CD1c-positive myeloid dendritic cell (primary cell): ENCODE measurements around the gene ZFYVE28.

Experiments used
- DNase-seq: peaks from one replicate; pipeline ENCODE4 v3.0.0-alpha.2; 2016; ENCODE audit errors: extremely low spot score

The ZFYVE28 gene

GRCh38 chr4:2260344-2261109 is 157.9 kb downstream of the ZFYVE28 start:
- DNase-seq = no peak

DNA sequence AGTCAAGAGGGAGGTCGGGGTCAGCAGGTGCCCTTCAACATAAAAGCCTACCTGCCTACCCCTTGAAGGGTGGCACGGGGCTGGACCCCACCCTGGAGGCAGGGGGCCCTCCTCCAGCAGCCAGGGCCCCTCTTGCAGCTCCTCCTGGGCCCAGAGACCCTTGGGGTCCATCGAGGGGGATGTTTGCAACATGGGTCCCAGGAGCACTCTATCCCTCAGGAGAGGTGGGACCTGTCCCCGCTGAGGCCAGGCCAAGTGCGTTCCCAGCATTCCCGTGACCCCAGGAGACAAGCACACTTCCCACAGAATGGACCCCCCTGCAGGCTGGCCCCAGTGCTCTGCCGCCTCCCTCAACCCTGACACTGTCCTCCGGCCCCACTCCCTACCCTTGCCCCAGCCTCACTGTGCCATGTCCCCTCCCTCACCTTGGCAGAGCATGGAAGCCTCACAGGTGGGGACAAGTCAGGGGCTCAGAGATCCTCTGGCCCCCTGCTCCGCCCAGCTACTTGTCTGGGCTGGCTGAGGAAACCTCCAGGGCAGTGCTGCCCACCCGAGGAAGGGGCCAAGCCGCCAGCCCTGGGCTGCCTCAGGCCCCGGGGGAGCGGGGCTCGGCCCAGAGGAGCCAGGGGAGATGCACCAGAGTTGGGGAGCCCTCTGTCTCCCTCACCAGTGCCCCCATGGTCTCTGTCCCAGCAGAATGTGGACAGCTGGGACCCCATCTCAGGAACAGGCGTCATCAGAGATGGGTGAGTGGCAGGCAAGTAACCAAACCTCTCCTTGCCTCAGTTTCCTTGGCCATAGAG is 158.7 kb downstream of the ZFYVE28 start:
- DNase-seq = no peak

- no peak for DNase-seq
Measured at GRCh38 chr4:2259036-2259540, 159.4 kb downstream of the ZFYVE28 start.

GRCh38 chr4:2258091-2259035 is 160.1 kb downstream of the ZFYVE28 start:
- DNase-seq = no peak

DNA sequence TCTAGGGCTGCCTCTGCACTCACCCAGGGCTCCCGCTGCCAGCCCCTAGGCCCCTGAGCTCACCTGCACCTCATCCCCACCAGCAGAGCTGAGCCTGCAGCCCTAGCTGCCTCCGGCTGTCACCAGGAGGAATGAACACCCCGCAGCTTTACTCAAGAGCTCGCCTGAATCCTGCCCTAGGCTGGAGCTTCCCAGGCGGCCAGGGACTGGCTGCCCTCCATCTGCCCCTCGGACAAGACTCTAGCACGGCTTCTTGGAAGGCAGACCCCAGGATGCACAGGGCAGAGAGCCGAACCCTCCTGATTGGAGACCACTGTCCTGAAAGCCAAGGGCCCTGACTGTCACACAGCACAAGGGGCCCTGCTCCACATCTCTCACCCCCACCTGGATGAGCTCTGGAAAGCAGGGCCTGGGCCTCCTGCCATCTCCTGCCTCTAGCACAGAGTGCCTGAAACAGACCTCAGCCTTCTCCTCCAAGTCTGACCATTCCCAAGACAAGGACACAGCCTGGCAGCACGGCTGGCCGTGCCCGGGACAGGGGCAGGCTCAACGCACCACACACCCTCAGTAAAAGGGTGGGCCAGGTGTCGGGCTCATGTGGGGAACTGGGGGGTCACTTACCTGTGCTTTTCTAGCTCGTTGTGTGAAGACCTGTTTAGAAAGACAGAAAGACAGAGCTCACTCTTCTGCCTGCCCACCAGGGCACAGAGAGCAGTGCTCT is 160.9 kb downstream of the ZFYVE28 start:
- DNase-seq = no peak

- DNase-seq = no peak
Measured at GRCh38 chr4:2256781-2257191, 161.7 kb downstream of the ZFYVE28 start.

DNA sequence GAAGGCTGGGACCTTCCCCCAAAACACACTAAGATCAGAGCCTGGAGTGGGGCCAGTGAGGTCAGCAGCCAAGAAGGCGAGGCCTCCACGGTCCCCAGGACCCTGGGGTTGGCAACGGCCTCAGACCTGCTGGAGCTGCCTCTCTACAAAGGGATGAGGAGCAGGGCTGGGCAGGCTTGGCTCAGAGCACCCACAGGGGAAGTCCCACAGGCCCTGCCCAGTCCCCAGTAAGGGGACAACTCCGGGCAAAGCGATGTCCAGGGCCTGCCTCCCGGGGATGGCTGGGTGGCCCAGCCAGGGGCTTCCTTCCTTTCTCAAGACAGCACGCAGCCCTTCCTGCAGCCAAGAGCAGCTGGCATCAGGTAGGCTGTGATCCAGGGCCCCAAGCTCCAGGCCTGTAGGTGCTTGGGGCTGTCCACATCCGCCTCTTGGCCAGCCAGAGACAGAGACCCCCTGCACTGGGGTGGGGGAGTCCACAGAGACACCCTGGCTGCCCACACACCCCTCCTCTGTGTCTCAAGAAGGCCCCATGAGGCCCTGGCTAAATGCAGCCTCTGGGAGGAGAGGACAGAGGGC is 162.2 kb downstream of the ZFYVE28 start:
- DNase-seq = no peak

GRCh38 chr4:2255501-2256155 is 162.8 kb downstream of the ZFYVE28 start:
- DNase-seq = no peak

DNA sequence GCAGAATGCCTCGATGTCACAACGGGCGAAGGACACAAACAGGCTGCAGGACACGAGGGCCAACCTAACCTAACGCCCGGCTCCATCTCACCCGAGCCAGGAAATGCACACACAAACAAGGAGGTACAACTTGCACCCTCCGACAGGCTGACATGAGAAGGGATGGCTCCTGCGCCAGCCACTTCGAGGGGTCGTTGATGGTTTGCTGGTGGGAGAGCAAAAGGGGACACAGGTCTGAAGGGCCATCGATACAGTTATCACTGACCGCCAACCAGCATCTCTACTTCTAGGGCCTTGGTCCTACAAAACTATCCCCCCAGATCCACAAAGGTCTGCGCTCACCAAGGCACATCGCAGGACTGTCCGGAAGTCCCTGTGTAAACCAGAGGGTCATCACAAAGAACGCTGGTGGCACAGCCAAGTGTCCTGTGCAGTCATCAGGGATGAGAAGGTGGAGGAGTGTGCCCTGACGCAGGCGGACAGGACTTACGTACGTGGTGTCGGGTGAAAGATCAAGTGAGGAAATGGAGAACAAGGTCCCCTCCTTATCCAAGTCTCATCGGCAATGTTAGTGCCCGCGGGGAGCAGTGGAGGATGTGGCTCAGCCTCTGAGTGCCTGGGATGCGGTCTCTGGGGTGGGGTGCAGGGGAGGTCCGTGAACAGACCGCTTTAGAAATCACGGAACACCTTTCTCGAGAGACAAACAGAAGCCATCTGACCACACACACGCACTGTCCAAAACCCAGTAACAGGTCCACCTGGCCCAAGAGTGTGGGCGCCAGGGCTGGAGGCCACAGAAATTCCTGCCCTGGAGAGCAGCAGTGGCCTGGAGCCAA is 163.6 kb downstream of the ZFYVE28 start:
- DNase-seq = no peak

DNA sequence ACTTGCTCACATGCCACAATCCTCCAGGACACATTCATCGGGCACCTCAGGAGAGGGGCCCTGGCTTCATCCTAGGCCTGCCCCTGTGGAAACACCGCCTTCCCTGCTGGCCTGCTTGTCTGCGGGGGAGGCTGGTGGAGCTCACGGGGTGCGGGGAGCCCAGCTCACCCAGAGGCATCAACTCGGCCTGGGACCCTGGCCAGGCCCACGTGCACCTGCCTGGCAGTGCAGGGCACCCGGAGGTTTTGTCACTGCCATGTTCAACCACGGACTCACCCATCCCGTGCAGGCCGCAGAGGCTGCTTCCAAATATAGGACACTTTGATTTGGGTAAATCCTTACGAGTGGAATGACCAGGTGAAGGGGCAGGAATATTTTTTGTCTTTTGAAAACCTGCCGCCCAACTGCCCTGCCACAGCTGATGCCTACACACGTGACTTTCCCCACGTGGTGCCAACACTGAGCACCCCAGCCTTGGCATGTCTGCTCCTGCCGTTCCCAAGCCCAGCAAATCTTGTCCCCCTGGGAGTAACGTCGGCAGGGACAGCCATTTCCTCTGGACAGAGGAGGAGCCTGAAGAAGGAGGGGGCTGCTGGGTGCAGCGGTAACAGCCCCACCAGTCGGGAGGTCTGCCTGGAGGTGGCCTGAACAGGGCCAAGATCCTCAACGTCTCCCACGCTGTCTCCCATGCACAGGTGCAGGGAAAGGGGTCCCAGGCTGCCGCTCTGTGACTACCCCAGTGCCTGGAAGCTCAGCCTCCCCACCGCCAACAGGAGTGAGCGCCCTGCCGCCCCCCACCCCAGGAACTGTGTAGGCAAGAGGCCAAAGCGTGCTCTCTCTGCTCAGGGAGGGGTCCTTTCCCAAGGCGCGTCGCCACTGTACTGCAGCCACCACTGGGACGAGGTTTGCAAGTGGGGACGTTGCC is 165.0 kb downstream of the ZFYVE28 start:
- no peak for DNase-seq

GRCh38 chr4:2252530-2253091 is 165.8 kb downstream of the ZFYVE28 start:
- no peak for DNase-seq

DNA sequence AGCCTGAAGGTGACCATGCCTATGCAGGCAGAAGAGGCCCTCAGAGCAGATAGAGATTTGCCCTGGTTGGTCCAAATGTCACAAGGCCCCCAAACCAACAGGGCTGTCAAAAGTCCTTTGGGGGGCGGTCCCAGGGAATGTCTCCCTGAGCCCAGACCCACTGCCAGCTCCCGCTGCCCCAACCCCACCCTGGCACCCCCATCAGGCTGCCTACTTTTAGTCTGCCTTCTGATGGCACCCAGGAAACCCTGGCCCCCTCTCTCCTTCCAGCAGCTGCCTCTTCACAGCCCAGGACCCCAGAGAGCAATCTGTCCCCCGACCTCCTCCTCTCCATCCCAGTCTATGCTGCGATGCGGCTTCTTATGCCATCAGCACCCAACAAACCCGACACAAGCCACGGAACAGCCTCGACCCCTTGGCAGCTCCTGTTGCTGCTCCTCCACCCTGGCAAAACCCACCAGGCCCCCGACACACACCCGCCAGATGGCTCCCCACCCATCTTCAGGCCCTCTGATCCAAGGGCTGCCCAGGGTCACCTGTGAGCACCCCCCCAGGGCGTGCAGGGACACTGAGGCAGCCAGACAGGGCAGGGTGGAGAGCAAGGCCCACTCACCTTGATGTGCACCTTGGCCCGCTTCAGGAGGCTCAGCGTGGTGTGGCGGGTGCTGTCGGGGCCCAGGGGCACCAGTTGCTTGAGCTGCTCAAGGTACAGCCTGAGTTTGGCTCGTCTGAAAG is 166.5 kb downstream of the ZFYVE28 start:
- no peak for DNase-seq

GRCh38 chr4:2251073-2251794 is 167.2 kb downstream of the ZFYVE28 start:
- no peak for DNase-seq

- DNase-seq = no peak
Measured at GRCh38 chr4:2250357-2251072, 167.9 kb downstream of the ZFYVE28 start.

- DNase-seq = no peak
Measured at GRCh38 chr4:2249526-2250356, 168.7 kb downstream of the ZFYVE28 start.
